Posterior vena cava (tissue), 2 donors: ENCODE data around the gene NPIPA1. TPM values are rescaled to one million over a fixed set of nuclear protein-coding genes. Genes with fewer than 3 reads are reported as not detected.
"Not testable (repeated sequence)": the region's sequence is repeated elsewhere in the genome, so short reads cannot be mapped to it uniquely, and the experiment has no call there.

ENCODE experiments used
- DNase-seq: peaks from one replicate; pipeline ENCODE4 v3.0.0-alpha.2; 2020; ENCODE audit warnings: low spot score
- intact Hi-C, 2 donors: fragments of 100-400 bp; cut with DNase I; formaldehyde crosslinking; loops; one replicate each; pipeline versions ENCODE4 v1.14.1 to v1.14.2; 2022 to 2023
- long read RNA-seq, 2 donors: library from polyadenylated mRNA; unstranded; transcript quantifications; one replicate each; pipeline ENCODE4 v2.0.0, GENCODE V29; 2020 to 2021
- total RNA-seq, 2 donors: library from RNA; stranded (reverse); fragmentation: NEBNext Ultra II Directional; extraction: Animal tissue kit (Norgen Biotek cat#: 25700); gene quantifications; one replicate each; pipeline ENCODE4 v1.2.1, GENCODE V29; 2021
- donor health status: DM: yes; HTN: yes; CAD: no.
- donor health status: DM: yes; HTN: yes; CAD: no.

NPIPA1 gene
- 100 to 1,000 TPM in 1 of 2 donors, 10 to 100 TPM in 1; 99.3 to 116 TPM for total RNA-seq
- long read RNA-seq, donor 1, partial matches to known transcripts = 2 of 2 reads
- long read RNA-seq, donor 1, other reads (novel, unspliced or antisense) = 0 of 2 reads
- long read RNA-seq, donor 2, partial matches to known transcripts = 8 of 22 reads
- long read RNA-seq, donor 2, other reads (novel, unspliced or antisense) = 14 of 22 reads

DNA sequence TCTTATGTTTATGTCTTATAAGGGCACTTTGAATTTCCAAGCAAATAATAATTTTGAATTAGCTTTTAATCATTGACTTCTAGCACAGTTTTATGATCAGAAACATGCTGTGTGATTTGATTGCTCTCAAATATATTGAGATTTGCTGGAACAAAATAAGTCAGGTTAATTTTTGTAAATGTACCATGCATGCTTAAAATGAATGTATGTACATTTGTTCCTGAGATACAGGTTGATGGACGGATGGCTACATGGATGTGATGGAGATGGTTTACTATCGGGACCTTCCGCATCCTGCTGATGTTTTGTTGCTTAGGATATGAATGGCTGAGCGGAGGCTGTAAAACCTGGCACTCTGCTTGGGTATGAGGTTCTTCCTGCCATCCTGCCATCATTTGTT is at the start of gene NPIPA1:
Gene NPIPA1, plus strand, starts transcription at position 301 of the 400 bp plus-strand sequence. Its CDS starts 0 bp downstream, at position 301.
- intact Hi-C loops, DNase-seq: not testable (repeated sequence)

DNA sequence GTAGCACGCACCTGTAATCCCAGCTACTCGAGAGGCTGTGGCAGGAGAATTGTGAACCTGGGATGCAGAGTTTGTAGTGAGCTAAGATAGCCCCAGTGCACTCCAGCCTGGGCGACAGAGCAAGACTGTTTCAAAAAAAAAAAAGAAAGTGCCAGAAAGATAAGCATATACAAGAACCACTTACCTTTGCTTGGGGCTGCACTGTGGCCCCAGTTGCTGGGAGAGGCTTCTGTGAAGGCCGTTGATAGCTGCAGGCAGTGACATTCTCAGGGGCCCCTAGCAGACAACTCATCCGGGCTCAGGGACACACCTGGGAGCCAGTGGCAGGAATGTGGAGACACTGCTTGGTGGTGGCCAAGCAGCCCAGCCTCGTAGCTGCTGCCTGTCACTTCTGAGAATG is 45.1 kb upstream of the NPIPA1 start:
- intact Hi-C loops, DNase-seq: not testable (repeated sequence)

DNA sequence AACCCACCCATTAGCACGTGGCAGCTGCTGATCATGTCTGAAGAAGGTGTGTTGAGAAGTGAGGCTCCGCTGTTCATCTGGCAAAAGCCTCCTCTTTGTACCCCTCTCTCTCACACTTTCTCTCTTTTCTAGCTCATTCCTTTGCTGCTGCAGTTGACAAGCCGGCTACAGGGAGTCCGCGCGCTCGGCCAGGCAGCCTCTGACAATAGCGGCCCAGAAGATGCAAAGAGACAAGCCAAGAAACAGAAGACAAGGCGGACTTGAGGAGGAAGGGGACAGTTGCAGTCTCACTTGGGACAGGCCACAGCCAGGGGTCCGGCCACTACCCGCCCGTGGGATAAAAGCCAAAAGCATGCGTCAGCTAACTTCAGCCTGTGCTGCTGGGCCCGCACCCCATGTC is 41.9 kb upstream of the NPIPA1 start:
- intact Hi-C loops, DNase-seq: not testable (repeated sequence)

DNA sequence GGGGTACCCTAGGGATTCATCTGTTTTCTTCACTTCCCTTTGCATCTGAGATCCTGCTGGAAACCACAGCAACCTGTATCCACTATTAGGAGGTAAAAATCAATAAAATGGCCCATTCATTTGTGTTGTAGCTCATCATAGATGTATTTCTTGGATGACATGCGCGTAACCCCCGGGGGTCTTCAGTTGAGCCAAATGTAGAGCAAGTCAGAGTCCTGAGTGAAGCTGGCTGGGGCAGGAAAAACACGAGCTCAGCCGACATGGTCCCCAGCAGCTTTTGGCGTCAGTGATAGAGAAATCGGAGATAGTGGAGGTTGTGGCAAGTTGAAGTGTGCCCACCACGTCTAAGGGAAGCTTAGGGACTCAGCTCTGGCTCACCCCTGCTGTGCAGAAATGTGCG is 41.2 kb upstream of the NPIPA1 start:
- intact Hi-C loops, DNase-seq: not testable (repeated sequence)

DNA sequence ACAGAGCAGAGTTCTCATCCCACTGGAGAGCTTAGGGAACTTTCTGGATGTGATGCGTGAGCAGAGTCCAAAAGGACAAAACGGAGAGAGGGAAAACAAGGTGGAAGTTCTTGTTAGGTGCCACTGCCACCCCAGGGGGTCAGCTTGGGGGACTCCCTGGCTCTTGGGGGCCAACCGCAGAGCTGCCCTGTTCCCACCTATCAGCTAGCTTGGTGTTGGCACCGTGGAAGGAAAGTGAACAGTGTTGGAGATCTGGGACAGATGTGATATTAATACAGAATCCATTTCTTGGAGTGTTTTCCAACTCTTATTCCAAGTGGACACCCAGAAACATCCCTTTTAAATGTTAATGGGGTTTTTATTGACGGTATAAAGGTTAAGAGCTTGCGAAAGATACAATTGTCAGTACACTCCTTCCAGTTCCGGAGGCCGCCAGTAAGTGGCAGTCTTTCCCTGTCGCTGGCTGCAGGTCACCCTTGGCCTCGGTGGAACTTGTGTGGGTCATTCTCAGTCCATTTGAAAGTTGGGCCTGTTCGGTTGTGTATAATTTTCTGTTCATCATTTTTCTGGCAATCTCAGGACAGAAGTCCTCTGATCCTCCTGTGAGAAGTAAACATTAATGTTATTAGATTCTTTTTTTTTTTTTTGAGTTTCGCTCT is 40.1 kb upstream of the NPIPA1 start:
- DNase-seq, intact Hi-C loops: not testable (repeated sequence)

DNA sequence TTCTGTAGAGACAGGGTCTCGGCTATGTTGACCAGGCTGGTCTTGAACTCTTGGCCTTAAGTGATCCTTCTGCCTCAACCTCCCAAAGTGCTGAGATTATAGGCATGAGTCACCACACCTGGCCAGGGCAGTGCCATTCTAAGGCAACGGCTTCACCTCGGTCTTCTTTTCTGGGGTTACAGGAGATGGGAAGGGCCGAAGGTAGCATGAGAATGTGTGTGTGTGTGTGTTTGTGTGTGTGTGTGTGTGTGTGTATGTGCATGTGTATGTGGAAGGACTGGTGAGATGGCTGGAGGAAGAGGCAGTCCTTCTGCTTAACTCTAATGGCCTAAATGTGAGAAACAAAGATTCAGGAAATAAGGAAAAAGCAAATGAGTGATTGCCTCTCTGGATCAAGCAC is 39.1 kb upstream of the NPIPA1 start:
- intact Hi-C loops, DNase-seq: not testable (repeated sequence)

DNA sequence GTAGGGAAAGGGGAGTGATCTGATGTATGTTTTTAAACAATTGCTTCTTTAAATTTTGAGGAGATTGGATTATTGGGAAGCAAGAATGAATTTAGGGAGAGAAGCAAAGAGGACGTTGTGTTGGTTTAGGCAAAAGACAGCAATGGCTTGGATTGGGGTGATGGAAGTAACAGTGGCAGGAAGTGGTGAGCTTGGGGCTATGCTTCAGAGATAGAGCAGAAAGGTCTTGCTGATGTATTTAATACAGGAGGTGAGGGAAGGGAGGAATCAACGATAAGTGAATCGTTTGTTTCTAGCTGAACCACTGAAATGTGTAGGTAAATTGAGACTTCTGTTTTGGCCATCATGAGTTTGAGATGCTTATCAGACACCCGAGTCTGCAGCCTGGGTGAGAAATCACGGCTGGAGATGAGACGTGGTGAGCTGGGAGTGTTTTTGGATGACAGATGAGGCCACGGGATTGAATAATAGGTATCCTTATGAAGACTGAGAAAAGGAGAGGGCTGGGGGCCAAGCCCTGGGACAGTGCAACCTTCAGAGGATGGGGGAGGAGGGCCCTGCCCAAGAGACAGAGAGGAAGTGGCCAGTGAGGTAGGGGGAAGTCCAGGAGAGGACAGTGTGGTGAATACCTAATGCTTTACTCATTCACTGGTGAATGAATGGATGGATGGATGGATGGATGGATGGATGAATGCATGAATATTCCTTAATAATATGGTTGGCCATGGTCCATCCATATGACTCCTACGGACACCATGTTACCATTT is 33.9 kb upstream of the NPIPA1 start:
- intact Hi-C loops, DNase-seq: not testable (repeated sequence)

DNA sequence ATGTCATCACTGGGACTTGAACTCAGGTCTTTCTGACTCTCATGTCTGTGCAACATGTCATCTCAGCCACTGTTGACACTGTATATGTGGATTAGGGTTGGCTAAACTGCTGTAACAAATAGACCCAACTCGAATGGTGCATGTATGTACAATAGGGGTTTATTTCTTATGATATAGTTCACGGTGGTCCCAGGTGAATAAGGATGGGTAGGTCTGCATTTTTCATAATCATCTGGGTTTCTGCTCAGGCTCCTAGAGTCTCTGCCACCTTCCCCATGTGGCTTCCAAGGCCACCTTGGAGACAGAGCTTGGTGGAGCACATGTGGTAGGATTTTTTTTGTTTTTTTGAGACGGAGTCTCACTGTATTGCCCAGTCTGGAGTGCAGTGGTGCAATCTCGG is 27.5 kb upstream of the NPIPA1 start:
- DNase-seq, intact Hi-C loops: not testable (repeated sequence)

DNA sequence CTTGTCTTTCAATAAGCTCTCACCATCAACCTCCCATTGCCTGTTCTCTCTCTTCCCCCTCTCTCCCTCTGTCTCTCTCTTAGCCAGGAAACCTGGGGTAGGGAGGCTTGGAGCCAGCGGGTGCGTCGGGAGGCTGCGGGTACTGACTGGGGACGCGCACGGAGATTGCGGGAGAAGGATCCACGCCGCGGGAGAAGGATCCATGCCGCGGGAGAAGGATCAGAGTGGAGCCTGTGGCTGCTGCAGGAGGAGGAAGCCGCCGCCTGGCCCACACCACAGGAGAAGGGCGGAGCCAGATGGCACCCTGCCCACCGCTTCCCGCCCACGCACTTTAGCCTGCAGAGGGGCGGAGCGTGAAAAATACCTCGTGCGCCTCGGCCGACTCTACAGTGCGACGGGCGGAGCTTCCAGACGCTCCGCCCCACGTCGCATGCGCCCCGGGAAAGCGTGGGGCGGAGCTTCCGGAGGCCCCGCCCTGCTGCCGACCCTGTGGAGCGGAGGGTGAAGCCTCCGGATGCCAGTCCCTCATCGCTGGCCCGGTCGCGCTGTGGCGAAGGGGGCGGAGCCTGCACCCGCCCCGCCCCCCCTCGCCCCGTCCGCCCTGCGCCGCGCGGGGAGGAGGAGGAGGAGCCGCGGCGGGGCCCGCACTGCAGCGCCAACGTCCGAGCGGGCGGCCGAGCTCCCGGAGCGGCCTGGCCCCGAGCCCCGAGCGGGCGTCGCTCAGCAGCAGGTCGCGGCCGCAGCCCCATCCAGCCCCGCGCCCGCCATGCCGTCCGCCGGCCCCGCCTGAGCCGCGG is 26.2 kb upstream of the NPIPA1 start:
- DNase-seq, intact Hi-C loops: not testable (repeated sequence)

DNA sequence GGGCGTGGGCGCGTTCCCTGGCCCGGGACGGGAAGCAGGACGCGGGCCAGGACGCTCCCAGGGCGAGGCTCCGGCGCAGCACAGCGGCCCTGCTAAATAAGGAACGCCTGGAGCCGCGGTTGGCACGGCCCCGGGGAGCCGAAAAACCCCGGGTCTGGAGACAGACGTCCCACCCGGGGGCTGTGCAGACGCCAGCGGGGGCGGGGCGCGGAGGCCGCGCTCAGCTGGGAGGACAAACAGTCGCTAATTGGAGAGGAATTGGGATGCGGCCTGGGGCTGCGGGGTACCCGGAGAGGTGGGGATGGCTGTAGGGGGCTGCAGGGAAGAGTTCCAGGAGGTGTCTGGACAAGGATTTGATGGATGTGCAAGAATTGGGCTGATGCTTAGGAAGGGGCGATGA is 25.3 kb upstream of the NPIPA1 start:
- DNase-seq = peak; percentile 95
- intact Hi-C loops = not testable (repeated sequence)

DNA sequence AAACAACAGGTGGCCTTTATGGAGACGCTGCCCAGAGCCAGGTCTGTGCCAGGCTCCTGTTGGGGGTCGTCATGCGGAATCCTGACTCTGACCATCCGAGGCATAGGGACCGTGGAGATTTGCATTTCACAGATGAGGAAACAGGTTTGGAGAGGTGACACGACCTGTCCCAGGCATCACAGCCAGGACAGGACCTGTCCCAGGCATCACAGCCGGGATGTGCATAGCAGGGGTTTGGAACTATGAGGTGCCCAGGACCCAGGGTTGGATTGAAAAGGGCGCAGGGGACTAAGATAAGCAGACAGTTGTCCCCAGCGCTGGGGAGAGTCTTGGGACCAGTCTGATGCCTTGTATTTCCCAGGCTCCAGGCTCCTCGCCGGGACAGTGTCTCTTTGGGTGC is 24.7 kb upstream of the NPIPA1 start:
- intact Hi-C loops = not testable (repeated sequence)

DNA sequence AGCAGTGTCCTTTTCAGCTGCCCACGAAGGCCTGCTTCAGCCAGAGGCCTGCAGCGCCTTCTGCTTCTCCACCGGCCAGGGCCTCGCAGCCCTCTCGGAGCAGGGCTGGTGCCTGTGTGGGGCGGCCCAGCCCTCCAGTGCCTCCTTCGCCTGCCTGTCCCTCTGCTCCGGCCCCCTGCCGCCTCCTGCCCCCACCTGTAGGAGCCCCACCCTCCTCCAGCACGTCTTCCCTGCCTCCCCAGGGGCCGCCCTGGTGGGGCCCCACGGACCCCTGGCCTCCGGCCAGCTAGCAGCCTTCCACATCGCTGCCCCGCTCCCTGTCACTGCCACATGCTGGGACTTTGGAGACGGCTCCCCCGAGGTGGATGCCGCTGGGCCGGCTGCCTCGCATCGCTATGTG is 18.7 kb upstream of the NPIPA1 start:
- DNase-seq = peak; percentile 73
- intact Hi-C loops = not testable (repeated sequence)

More for the DNA sequence above, 24.7 kb upstream of the NPIPA1 start:
- not testable (repeated sequence) for DNase-seq

DNA sequence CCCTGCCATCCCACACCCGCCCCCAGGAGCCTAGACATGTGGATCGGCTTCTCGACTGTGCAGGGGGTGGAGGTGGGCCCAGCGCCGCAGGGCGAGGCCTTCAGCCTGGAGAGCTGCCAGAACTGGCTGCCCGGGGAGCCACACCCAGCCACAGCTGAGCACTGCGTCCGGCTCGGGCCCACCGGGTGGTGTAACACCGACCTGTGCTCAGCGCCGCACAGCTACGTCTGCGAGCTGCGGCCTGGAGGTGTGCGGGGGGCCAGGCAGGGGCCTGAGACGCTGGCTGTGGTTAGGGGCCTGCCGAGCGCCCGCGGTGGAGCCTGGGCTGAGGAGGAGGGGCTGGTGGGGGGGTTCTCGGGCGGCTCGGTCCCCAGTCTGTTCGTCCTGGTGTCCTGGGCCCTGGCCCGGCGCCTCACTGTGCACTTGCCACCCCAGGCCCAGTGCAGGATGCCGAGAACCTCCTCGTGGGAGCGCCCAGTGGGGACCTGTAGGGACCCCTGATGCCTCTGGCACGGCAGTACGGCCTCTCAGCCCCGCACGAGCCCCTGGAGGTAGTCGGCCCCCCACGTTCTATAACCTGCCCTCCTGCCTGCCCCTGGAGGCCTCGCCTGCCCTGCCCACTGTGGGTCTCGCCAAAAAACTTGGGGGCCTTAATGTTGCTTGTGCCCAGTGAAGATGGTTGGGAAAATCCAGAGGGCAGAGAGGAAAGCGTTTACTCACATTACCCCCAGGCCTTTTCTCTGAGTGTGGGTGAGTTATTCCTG is 17.2 kb upstream of the NPIPA1 start:
- DNase-seq = peak; percentile 86
- intact Hi-C loops = not testable (repeated sequence)

DNA sequence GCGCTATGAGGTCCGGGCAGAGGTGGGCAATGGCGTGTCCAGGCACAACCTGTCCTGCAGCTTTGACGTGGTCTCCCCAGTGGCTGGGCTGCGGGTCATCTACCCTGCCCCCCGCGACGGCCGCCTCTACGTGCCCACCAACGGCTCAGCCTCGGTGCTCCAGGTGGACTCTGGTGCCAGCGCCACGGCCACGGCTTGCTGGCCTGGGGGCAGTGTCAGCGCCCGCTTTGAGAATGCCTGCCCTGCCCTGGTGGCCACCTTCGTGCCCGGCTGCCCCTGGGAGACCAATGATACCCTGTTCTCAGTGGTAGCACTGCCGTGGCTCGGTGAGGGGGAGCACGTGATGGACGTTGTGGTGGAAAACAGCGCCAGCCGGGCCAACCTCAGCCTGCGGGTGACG is 15.0 kb upstream of the NPIPA1 start:
- intact Hi-C loops, DNase-seq: not testable (repeated sequence)

DNA sequence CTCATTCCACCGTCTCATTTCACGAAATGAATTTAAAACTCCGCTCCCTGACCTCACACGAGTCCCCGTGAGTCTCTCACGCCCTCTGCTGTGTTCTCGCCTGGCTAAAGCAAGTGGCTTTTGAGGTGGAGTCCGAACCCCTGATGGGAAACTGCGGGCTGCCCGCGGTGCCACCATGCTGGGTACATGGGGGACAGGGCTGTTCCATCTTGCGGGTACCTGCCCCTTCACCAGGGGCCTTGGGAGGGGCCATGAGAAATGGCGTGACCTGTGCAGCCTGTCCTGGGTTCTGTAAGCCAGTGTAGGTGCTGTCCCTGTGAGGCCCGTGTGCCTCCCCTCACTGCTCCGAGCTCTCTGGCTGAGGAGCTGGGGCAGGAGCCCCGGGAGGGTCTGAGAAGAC is 14.3 kb upstream of the NPIPA1 start:
- DNase-seq, intact Hi-C loops: not testable (repeated sequence)

DNA sequence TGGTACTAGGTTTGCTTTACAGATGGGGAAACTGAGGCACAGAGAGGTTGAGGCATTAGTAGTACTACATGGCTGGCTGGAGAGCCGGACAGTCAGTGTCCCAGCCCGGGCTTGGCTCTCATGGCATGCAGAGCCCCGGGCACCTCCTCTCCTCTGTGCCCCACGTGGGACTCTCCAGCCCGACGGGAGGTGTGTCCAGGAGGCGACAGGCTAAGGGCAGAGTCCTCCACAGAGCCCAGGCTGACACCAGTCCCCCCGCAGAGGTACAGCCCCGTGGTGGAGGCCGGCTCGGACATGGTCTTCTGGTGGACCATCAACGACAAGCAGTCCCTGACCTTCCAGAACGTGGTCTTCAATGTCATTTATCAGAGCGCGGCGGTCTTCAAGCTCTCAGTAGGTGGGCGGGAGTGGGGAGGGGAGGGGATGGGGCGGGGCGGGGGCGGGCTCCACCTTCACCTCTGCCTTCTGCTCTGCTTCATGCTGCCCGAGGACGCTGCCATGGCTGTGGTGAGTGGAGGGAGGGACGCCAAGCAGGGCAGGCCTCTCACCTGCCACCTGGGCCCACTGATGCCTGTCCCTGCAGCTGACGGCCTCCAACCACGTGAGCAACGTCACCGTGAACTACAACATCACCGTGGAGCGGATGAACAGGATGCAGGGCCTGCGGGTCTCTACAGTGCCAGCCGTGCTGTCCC is 13.7 kb upstream of the NPIPA1 start:
- intact Hi-C loops = not testable (repeated sequence)
- DNase-seq = peak; percentile 73

DNA sequence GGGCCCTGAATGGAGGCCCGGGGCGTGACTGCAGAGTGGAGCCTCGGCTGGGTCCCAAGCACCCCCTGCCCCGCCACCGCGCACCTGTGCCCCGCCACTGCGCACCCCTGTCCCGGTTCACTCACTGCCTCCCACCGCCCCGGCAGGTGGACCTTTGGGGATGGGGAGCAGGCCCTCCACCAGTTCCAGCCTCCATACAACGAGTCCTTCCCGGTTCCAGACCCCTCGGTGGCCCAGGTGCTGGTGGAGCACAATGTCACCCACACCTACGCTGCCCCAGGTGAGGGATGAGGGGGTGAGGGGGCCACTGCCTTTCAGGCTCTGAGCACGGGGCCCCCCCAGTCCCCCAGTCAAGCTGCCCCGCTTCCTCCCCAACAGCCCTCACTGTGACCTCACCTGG is 12.9 kb upstream of the NPIPA1 start:
- intact Hi-C loops = not testable (repeated sequence)
- peak; percentile 53 for DNase-seq

DNA sequence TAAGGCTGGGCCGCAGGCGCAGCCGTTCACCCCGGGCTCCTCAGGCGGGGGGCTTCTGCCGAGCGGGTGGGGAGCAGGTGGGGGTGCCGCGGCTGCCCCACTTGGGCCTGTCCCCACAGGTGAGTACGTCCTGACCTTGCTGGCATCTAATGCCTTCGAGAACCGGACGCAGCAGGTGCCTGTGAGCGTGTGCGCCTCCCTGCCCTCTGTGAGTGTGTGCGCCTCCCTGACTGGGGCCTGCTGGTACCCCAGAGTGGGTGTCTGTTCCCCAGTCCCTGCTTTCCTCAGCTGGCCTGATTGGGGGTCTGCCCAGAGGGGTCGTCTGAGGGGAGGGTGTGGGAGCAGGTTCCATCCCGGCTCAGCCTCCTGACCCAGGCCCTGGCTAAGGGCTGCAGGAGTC is 12.3 kb upstream of the NPIPA1 start:
- DNase-seq, intact Hi-C loops: not testable (repeated sequence)
